Panc1 (cell line): Measurements from ENCODE around the gene ADGRB3. TPM values are rescaled to one million over a fixed set of nuclear protein-coding genes. Genes with fewer than 3 reads are reported as not detected.

Source experiments
- ATAC-seq: fragments of 200-7000 bp; cut with Tn5 transposase; 2 replicates; pipeline ENCODE4 v1.9.1; 2020; ENCODE audit warnings: mild to moderate bottlenecking, moderate library complexity
- BruUV-seq: library from RNA; stranded (reverse); fragments of 400-500 nt; replicated peaks from 2 replicates; lab custom pipeline; 2021; lab: Mats Ljungman, UMichigan
- CTCF ChIA-PET: fragments of 300-600 bp; sonication (Branson Sonifier 250); formaldehyde crosslinking; loops from one replicate; lab custom pipeline; 2022; ENCODE audit warnings: antibody characterized with exemption; lab: Charles Lee
- POLR2A ChIA-PET: fragments of 300-600 bp; sonication (Branson Sonifier 250); formaldehyde crosslinking; loops from one replicate; lab custom pipeline; 2022; ENCODE audit warnings: antibody characterized with exemption; lab: Charles Lee
- DNase-seq: peaks from one replicate; pipeline ENCODE4 v3.0.0-alpha.2; 2010; ENCODE audit warnings: low read depth, low spot score
- H3K27ac ChIP-seq: 2 replicates; pipeline ENCODE4 v1.5.1; 2011; ENCODE audit warnings: mild to moderate bottlenecking, low read length, inconsistent platforms
- H3K27me3 ChIP-seq: fragments of 200-500 bp; sonication (Bioruptor generic); 2 replicates; pipeline ENCODE4 v1.6.0; 2014; ENCODE audit warnings: low read length, inconsistent platforms; ENCODE audit not compliant: control insufficient read depth, insufficient read depth
- H3K36me3 ChIP-seq: fragments of 200-500 bp; sonication (Bioruptor generic); 2 replicates; pipeline ENCODE4 v1.5.1; 2014; ENCODE audit warnings: inconsistent platforms, mild to moderate bottlenecking, low read length, moderate library complexity; ENCODE audit not compliant: control insufficient read depth, insufficient read depth
- H3K4me1 ChIP-seq: 2 replicates; pipeline ENCODE4 v1.5.1; 2011; ENCODE audit warnings: inconsistent platforms, mild to moderate bottlenecking, low read length, moderate library complexity; ENCODE audit not compliant: control insufficient read depth, insufficient read depth
- H3K4me3 ChIP-seq, 2 experiments: 2 replicates each; pipeline ENCODE4 v1.5.1; 2011 to 2012; ENCODE audit warnings: low read depth in 2 of 2, low read length in 2 of 2, mild to moderate bottlenecking in 2 of 2, inconsistent platforms in 1 of 2, moderate library complexity in 1 of 2
- H3K9me3 ChIP-seq: fragments of 200-500 bp; sonication (Bioruptor generic); 2 replicates; pipeline ENCODE4 v1.5.1; 2014; ENCODE audit warnings: low read depth, mild to moderate bottlenecking, inconsistent platforms, low read length, moderate library complexity; ENCODE audit not compliant: control insufficient read depth, insufficient read depth
- CTCF ChIP-seq: fragments of 450-650 bp; IDR thresholded peaks from 2 replicates; pipeline ENCODE4 v1.5.1; 2017; ENCODE audit warnings: mild to moderate bottlenecking
- POLR2AphosphoS5 ChIP-seq: IDR thresholded peaks from 2 replicates; pipeline ENCODE4 v1.6.1; 2012; ENCODE audit warnings: mild to moderate bottlenecking, low read depth, low read length, moderate library complexity
- SIN3A ChIP-seq: IDR thresholded peaks from 2 replicates; pipeline ENCODE4 v1.6.1; 2012; ENCODE audit warnings: low read depth, mild to moderate bottlenecking, low read length, moderate library complexity, borderline replicate concordance; ENCODE audit not compliant: insufficient read depth
- TCF7L2 ChIP-seq: IDR thresholded peaks from 2 replicates; pipeline ENCODE4 v1.6.1; 2011; ENCODE audit warnings: mild to moderate bottlenecking, low read depth, low read length, inconsistent platforms
- in situ Hi-C: cut with HindIII; loops from 2 replicates; pipeline ENCODE4 v1.10.0; 2016; ENCODE audit warnings: low sequenced_read_pairs, low pct_unique_long_range_greater_than_20kb
- intact Hi-C: fragments of 100-400 bp; cut with micrococcal nuclease; formaldehyde crosslinking; loops from one replicate; pipeline ENCODE4 v1.10.0; 2022; ENCODE audit not compliant: unreplicated experiment
- total RNA-seq: library from RNA; stranded (reverse); gene quantifications from one replicate; pipeline ENCODE4 v1.2.1, GENCODE V29; 2021; ENCODE audit not compliant: unreplicated experiment
- TF ChIP-seq, protein P1 (sequence below), 2 experiments: IDR thresholded peaks; 2 replicates each; pipeline ENCODE4 v1.6.1; 2011 to 2012; ENCODE audit warnings: low read depth in 2 of 2, control low read depth in 1 of 2, low read length in 1 of 2, mild to moderate bottlenecking in 1 of 2, moderate library complexity in 1 of 2; ENCODE audit not compliant: insufficient read depth in 1 of 2

Gene ADGRB3
- total RNA-seq, 1 experiment from 2014 or later = 0.10 TPM

GRCh38 chr6:68915586-68915985, 280.5 kb downstream of the ADGRB3 start:
- in situ Hi-C loops = no loop called here
- H3K4me1 ChIP-seq = no peaks in the 10 kb centered on the region
- no peaks in the 10 kb centered on the region for H3K36me3 ChIP-seq
- H3K4me3 ChIP-seq = no peak overlapping the region
- no peak for DNase-seq
- BruUV-seq = no TSS peak
- intact Hi-C loops = no loop called here
- CTCF ChIA-PET = no interaction called here
- H3K27ac ChIP-seq = no peak overlapping the region
- POLR2A ChIA-PET = no interaction called here
- TF ChIP-seq CTCF (no peak), TCF7L2 (no peak), POLR2AphosphoS5 (no peak), SIN3A (no peak)
- TF ChIP-seq, protein P1, sequence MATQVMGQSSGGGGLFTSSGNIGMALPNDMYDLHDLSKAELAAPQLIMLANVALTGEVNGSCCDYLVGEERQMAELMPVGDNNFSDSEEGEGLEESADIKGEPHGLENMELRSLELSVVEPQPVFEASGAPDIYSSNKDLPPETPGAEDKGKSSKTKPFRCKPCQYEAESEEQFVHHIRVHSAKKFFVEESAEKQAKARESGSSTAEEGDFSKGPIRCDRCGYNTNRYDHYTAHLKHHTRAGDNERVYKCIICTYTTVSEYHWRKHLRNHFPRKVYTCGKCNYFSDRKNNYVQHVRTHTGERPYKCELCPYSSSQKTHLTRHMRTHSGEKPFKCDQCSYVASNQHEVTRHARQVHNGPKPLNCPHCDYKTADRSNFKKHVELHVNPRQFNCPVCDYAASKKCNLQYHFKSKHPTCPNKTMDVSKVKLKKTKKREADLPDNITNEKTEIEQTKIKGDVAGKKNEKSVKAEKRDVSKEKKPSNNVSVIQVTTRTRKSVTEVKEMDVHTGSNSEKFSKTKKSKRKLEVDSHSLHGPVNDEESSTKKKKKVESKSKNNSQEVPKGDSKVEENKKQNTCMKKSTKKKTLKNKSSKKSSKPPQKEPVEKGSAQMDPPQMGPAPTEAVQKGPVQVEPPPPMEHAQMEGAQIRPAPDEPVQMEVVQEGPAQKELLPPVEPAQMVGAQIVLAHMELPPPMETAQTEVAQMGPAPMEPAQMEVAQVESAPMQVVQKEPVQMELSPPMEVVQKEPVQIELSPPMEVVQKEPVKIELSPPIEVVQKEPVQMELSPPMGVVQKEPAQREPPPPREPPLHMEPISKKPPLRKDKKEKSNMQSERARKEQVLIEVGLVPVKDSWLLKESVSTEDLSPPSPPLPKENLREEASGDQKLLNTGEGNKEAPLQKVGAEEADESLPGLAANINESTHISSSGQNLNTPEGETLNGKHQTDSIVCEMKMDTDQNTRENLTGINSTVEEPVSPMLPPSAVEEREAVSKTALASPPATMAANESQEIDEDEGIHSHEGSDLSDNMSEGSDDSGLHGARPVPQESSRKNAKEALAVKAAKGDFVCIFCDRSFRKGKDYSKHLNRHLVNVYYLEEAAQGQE (IDR thresholded peaks at IDR 0.05; ENCODE audit: insufficient read depth in 1 of 2, low read depth in 2 of 2, low read length in 1 of 2) = no peak
- no peak for ATAC-seq
- H3K27me3 ChIP-seq = no peaks in the 10 kb centered on the region
- no peaks in the 10 kb centered on the region for H3K9me3 ChIP-seq

- in situ Hi-C loops = no loop called here
- TF ChIP-seq SIN3A (no peak), TCF7L2 (no peak), CTCF (no peak), POLR2AphosphoS5 (no peak)
- TF ChIP-seq, protein P1 (IDR thresholded peaks at IDR 0.05; ENCODE audit: insufficient read depth in 1 of 2, low read depth in 2 of 2, low read length in 1 of 2) = no peak
- no peaks in the 10 kb centered on the region for H3K9me3 ChIP-seq
- H3K4me3 ChIP-seq = no peak overlapping the region
- intact Hi-C loops = no loop called here
- no peaks in the 10 kb centered on the region for H3K4me1 ChIP-seq
- ChIA-PET POLR2A (no interaction called here), CTCF (no interaction called here)
- DNase-seq (no peak), ATAC-seq (no peak)
- no peaks in the 10 kb centered on the region for H3K36me3 ChIP-seq
- no TSS peak for BruUV-seq
- no peak overlapping the region for H3K27ac ChIP-seq
- no peaks in the 10 kb centered on the region; the same call in 1 of the 2 replicates for H3K27me3 ChIP-seq
Measured at GRCh38 chr6:68919537-68919936, 284.5 kb downstream of the ADGRB3 start.
